Neuron (in vitro differentiated cells): ENCODE results near the gene FXYD4.

Experiments used
- H2AFZ ChIP-seq: one replicate; pipeline ENCODE4 v1.6.1; 2013; ENCODE audit warnings: low read depth, mild to moderate bottlenecking, inconsistent platforms, low read length, moderate library complexity
- H3K27me3 ChIP-seq: one replicate; pipeline ENCODE4 v1.6.1; 2013; ENCODE audit warnings: low read length; ENCODE audit not compliant: insufficient read depth
- H3K36me3 ChIP-seq: one replicate; pipeline ENCODE4 v1.6.1; 2013; ENCODE audit warnings: low read length; ENCODE audit not compliant: insufficient read depth
- H3K4me1 ChIP-seq: one replicate; pipeline ENCODE4 v1.6.1; 2013; ENCODE audit warnings: low read length; ENCODE audit not compliant: insufficient read depth
- H3K4me3 ChIP-seq: 2 replicates; pipeline ENCODE4 v1.5.1; 2013; ENCODE audit warnings: mild to moderate bottlenecking, low read length, moderate library complexity
- H3K9me3 ChIP-seq: one replicate; pipeline ENCODE4 v1.6.1; 2013; ENCODE audit warnings: low read length

FXYD4 gene

GRCh38 chr10:43350686-43351085 lies 20.8 kb upstream of the FXYD4 start:
- Histone ChIP-seq H3K4me1 (peaks cover 13% of the 10 kb centered on the region), H2AFZ (no peak overlapping the region), H3K27me3 (no peaks in the 10 kb centered on the region), H3K36me3 (no peaks in the 10 kb centered on the region), H3K4me3 (no peak overlapping the region), H3K9me3 (no peaks in the 10 kb centered on the region)

GRCh38 chr10:43351301-43351700 lies 20.1 kb upstream of the FXYD4 start:
- Histone ChIP-seq H3K27me3 (no peaks in the 10 kb centered on the region), H3K9me3 (no peaks in the 10 kb centered on the region), H3K36me3 (no peaks in the 10 kb centered on the region), H3K4me1 (peaks cover 13% of the 10 kb centered on the region), H3K4me3 (no peak overlapping the region), H2AFZ (no peak overlapping the region)

DNA sequence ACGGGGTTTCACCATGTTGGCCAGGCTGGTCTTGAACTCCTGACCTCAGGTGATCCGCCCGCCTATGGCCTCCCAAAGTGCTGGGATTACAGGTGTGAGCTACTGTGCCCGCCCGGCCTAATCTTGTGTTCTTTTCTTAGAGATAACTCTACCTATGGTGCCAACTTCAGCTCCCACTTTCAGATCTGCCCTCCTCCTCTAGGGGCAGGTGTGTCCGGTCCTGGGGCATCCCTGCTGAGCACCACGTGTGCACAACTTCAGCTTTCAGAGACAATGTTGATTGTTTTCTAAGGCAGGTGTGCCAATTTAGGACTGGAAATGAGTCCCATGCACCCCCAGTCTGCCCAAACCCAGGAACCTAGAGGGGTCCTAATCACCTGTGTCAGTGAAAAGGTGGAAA lies 18.5 kb upstream of the FXYD4 start:
- H3K27me3 ChIP-seq, result no peaks in the 10 kb centered on the region
- H3K9me3 ChIP-seq, result no peaks in the 10 kb centered on the region
- H3K4me3 ChIP-seq, result no peak overlapping the region
- H2AFZ ChIP-seq, result no peak overlapping the region
- no peaks in the 10 kb centered on the region for H3K36me3 ChIP-seq
- peaks cover 13% of the 10 kb centered on the region for H3K4me1 ChIP-seq

DNA sequence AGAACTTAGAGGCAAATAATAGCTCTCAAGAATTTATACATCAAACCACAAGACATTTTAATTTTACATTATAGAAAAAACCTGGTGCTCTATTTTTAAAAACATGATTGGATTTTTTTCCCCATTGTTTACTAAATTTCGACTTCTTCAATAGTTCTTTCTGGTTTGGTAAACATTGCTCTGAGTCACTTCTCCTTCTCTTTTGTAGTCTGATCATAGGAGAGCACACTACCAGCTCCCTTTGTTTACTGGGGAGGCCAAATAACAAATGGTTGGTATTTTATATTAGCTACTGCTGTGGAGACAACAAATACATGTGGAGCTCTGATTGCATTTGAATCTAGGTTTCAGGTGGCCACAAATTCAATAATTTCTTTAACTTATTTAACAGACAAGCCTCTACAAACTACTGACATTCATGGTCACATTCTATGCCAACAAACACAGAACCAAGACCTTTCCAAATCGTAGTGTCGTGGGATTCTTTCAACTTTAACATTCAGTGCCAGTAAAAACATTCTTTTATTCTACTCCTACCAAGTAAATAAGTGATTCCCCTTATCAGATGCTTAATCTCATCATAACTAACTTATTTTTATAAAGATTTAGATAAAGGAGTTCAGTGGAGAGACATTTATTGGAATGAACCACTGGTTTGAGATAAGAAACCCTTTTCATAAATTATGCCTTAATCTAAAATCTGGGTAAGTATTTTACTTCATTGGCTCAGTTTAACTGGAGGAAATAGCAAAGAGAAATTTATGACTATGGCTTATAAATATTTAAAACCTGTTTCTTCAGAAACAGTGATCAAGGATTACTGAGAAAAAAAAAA lies 17.7 kb upstream of the FXYD4 start:
- Histone ChIP-seq H3K36me3 (no peaks in the 10 kb centered on the region), H3K4me3 (no peak overlapping the region), H3K27me3 (no peaks in the 10 kb centered on the region), H3K4me1 (peaks cover 13% of the 10 kb centered on the region), H2AFZ (peak overlapping the region; percentile 5), H3K9me3 (no peaks in the 10 kb centered on the region)

DNA sequence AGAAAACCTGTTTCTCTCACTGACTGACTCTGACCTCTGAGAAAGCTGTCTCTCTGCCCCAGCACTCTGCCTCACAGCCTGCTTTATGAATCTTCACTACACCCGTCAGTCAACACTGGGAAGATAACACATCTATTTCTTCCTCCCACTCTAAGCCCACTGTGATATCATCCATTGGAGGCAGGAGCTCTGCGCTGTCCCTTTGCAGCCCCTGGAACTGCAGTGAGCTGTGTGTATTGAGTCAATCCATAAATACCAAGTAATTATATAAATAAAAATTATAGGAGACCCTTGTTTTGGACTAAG lies 17.2 kb upstream of the FXYD4 start:
- H3K4me3 ChIP-seq, result no peak overlapping the region
- H3K36me3 ChIP-seq, result no peaks in the 10 kb centered on the region
- H2AFZ ChIP-seq, result peak overlapping the region; percentile 5
- no peaks in the 10 kb centered on the region for H3K27me3 ChIP-seq
- peaks cover 13% of the 10 kb centered on the region for H3K4me1 ChIP-seq
- no peaks in the 10 kb centered on the region for H3K9me3 ChIP-seq

DNA sequence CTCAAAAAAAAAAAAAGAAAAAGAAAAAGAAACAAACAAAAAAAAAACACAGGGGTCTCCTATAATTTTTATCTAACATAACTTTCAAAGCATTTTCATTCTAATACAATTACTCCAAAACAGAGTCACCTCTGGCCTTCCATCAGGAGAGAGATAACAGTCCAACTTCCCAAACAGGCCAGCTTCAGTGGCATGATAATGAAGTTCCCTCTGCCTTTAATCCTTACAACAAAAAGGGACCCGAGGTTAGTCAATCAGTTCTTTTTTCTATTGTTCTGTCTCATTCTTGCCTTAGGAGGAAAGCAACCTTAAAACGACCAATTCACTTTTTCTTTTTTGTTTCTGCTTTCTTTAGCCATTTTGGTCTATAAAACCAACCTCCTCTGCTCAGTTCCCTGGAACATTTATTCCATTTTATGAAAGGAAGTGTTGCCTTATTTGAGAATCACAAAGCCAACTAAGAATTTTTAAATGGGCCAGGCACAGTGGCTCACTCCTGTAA lies 16.5 kb upstream of the FXYD4 start:
- no peaks in the 10 kb centered on the region for H3K9me3 ChIP-seq
- no peak overlapping the region for H2AFZ ChIP-seq
- H3K4me1 ChIP-seq, result peaks cover 13% of the 10 kb centered on the region
- no peaks in the 10 kb centered on the region for H3K27me3 ChIP-seq
- no peaks in the 10 kb centered on the region for H3K36me3 ChIP-seq
- H3K4me3 ChIP-seq, result no peak overlapping the region

DNA sequence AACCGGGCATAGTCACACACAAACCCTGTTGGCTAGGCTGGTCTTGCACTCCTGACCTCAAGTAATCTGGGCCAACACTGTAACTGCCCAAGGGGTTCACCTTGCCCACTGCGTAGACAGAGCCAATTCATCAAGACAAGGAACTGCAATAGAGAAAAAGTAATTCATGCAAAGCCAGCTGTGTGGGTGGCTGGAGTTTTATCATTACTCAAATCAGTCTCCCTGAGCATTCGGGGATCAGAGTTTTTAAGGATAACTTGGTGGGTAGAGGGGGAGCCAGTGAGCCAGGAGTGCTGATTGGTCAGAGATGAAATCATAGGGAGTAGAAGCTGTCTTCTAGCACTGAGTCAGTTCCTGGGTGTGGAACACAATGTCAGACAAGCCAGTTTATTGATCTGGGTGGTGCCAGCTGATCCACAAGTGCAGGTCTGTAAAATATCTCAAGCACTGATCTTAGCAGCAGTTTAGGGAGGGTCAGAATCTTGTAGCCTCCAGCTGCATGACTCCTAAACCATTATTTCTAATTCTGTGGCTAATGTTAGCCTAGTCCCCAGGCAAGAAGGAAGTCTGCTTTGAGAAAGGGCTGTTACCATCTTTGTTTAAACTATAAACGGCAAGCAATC lies 15.6 kb upstream of the FXYD4 start:
- Histone ChIP-seq H3K4me1 (peaks cover 13% of the 10 kb centered on the region), H3K4me3 (no peak overlapping the region), H2AFZ (no peak overlapping the region), H3K27me3 (no peaks in the 10 kb centered on the region), H3K36me3 (no peaks in the 10 kb centered on the region), H3K9me3 (no peaks in the 10 kb centered on the region)

DNA sequence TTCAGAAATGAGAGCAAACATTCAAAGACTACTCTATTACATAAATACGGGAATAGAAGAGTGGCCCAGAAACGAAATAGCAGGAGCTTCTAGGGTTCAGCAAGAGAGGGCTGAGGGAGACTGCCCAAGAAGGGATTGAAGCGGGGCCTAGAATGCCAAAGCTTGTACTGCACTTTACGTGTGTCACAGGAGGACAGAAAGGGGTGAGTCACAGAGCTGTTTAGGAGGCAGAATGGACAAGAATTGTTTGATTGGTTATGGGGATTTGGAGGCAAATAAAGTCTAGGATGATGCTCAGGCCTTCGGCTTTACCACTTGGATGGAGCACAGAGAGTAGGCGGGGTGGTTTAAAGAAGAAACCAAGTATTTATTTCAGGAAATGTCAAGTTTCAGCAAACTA lies 11.3 kb upstream of the FXYD4 start:
- Histone ChIP-seq H2AFZ (no peak overlapping the region), H3K27me3 (no peaks in the 10 kb centered on the region), H3K36me3 (no peaks in the 10 kb centered on the region), H3K4me1 (peaks cover 2% of the 10 kb centered on the region), H3K9me3 (no peaks in the 10 kb centered on the region), H3K4me3 (no peak overlapping the region)

DNA sequence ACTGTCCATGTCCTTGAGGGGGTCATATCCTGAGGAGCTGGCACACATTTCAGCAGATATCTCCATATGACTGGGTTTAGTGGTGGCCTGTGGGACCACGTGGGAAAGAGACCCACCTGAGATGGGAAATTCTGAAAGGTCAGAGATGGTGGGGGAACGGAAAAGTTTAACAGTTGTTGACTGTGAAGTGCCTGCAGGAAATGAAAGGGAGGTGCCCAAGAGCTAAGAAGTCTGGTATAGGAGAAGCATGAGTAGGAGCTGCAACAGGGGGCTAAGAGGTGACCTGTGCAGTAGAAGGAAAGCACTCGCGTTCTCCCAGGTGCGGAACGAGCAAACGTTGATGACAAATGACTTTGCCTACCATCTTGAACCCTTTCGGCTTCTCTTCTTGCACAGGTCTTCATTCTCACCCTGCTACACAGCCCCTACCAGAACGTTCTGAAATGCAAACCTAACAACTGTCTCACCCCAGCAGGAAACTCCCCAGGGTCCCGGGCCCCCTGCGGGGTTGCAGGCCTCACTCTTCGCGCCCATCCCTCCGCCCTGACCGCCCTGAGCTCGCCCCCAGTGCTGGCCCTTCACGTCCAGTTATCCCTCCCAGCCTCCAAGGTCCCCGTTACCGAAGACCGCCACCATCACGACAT lies 9.8 kb upstream of the FXYD4 start:
- H3K36me3 ChIP-seq, result no peaks in the 10 kb centered on the region
- H2AFZ ChIP-seq, result no peak overlapping the region
- no peaks in the 10 kb centered on the region for H3K27me3 ChIP-seq
- H3K4me3 ChIP-seq, result no peak overlapping the region
- no peaks in the 10 kb centered on the region for H3K9me3 ChIP-seq
- H3K4me1 ChIP-seq, result no peaks in the 10 kb centered on the region

- no peak overlapping the region for H3K4me3 ChIP-seq
- no peaks in the 10 kb centered on the region for H3K27me3 ChIP-seq
- no peaks in the 10 kb centered on the region for H3K36me3 ChIP-seq
- no peak overlapping the region for H2AFZ ChIP-seq
- no peaks in the 10 kb centered on the region for H3K9me3 ChIP-seq
- H3K4me1 ChIP-seq, result no peaks in the 10 kb centered on the region
Observed at GRCh38 chr10:43362191-43362839, 9.1 kb upstream of the FXYD4 start.

DNA sequence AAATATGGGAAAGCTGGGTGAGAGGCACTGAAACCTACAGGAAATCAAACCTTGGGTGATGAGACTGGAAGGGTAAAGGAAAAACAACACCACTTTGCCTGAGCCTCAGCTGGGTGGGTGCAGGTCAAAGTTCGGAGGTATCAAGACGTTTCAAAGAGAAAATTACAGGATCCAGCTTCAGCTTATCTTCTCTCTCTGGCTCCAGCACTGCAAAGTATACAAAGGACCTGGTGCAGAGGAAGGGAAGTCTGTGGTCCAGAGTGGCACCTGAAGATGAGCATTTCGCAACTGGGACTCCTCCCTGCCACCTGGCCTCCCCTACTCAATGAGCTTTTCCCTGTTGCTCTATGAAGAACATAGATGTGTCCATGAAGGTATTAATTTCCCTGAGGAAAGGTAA lies 6.4 kb upstream of the FXYD4 start:
- Histone ChIP-seq H3K4me1 (no peaks in the 10 kb centered on the region), H3K27me3 (no peaks in the 10 kb centered on the region), H3K4me3 (no peak overlapping the region), H3K36me3 (no peaks in the 10 kb centered on the region), H2AFZ (no peak overlapping the region), H3K9me3 (no peaks in the 10 kb centered on the region)

GRCh38 chr10:43369921-43370320 lies 1.5 kb upstream of the FXYD4 start:
- no peaks in the 10 kb centered on the region for H3K36me3 ChIP-seq

GRCh38 chr10:43370671-43371215 lies 693 bp upstream of the FXYD4 start:
- no peak overlapping the region for H3K4me3 ChIP-seq
- H2AFZ ChIP-seq, result no peak overlapping the region
- H3K27me3 ChIP-seq, result no peaks in the 10 kb centered on the region
- peaks cover 12% of the 10 kb centered on the region for H3K4me1 ChIP-seq
- no peaks in the 10 kb centered on the region for H3K9me3 ChIP-seq
- H3K36me3 ChIP-seq, result no peaks in the 10 kb centered on the region

More at GRCh38 chr10:43369921-43370320, 1.5 kb upstream of the FXYD4 start:
- H3K4me3 ChIP-seq, result no peak overlapping the region
- H3K9me3 ChIP-seq, result no peaks in the 10 kb centered on the region
- no peaks in the 10 kb centered on the region for H3K27me3 ChIP-seq
- H3K4me1 ChIP-seq, result peaks cover 12% of the 10 kb centered on the region
- H2AFZ ChIP-seq, result no peak overlapping the region
